AG04450 (cell line): ENCODE results near the gene SHC3. TPM values are rescaled to one million over a fixed set of nuclear protein-coding genes. Genes with fewer than 3 reads are reported as not detected.

Source experiments
- CTCF ChIA-PET: fragments of 300-600, 350-600 bp; formaldehyde crosslinking; extraction: SDS; loops from one replicate; lab custom pipeline; 2022; ENCODE audit warnings: antibody characterized with exemption, inconsistent platforms; lab: Charles Lee
- POLR2A ChIA-PET: fragments of 350-600 bp; formaldehyde crosslinking; extraction: SDS; loops from one replicate; lab custom pipeline; 2021; ENCODE audit warnings: antibody characterized with exemption, inconsistent platforms; lab: Yijun Ruan, JAX
- DNase-seq: peaks from one replicate; pipeline ENCODE4 v3.0.0-alpha.2; 2011; ENCODE audit warnings: low read depth, low spot score
- H3K27ac ChIP-seq: one replicate; pipeline ENCODE4 v1.5.1; 2012; ENCODE audit warnings: low read depth, low read length, control low read depth
- H3K27me3 ChIP-seq: one replicate; pipeline ENCODE4 v1.6.0; 2012; ENCODE audit warnings: low read length; ENCODE audit not compliant: control insufficient read depth, insufficient read depth
- H3K4me3 ChIP-seq: 2 replicates; pipeline ENCODE4 v1.5.1; 2011; ENCODE audit warnings: mild to moderate bottlenecking, low read depth, low read length, control low read depth
- H3K9me3 ChIP-seq: 2 replicates; pipeline ENCODE4 v1.5.1; 2012; ENCODE audit warnings: low read length; ENCODE audit not compliant: control insufficient read depth, insufficient read depth
- polyA plus RNA-seq: library from polyadenylated mRNA; depleted of rRNA; stranded (reverse); fragments of >200 nt; gene quantifications from 2 replicates; pipeline ENCODE4 v1.2.3, GENCODE V29; 2011
- TF ChIP-seq, protein P1 (sequence below): IDR thresholded peaks from 2 replicates; pipeline ENCODE4 v1.5.1; 2011; ENCODE audit warnings: low read depth, low read length, control low read depth, inconsistent platforms

SHC3 gene
- polyA plus RNA-seq, 1 experiment, result 4.3 TPM

DNA sequence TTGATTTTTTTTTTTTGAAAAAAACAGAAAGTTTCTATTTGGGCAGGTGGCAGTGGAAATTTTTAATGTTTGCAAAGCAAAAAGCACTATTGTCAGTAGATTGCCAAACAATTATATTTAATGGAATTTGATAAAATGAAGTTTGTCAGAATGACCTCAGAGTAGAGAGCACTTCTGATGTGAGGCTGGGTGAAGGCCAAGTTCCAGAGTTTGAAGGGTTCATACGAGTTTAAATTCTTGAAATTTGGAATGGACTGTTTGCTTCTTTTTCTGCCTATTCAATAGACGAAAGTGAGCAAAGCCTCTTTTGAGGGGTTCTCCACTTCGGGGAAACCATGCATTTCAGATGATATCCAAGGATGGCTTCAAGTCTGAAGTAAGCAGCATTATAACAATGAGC lies 7.4 kb downstream of the SHC3 start:
- ChIA-PET POLR2A (no interaction called here), CTCF (no interaction called here)
- Histone ChIP-seq H3K9me3 (no peaks in the 10 kb centered on the region), H3K27me3 (no peaks in the 10 kb centered on the region), H3K27ac (no peak overlapping the region), H3K4me3 (no peak overlapping the region)
- no peak for DNase-seq
- TF ChIP-seq, protein P1, sequence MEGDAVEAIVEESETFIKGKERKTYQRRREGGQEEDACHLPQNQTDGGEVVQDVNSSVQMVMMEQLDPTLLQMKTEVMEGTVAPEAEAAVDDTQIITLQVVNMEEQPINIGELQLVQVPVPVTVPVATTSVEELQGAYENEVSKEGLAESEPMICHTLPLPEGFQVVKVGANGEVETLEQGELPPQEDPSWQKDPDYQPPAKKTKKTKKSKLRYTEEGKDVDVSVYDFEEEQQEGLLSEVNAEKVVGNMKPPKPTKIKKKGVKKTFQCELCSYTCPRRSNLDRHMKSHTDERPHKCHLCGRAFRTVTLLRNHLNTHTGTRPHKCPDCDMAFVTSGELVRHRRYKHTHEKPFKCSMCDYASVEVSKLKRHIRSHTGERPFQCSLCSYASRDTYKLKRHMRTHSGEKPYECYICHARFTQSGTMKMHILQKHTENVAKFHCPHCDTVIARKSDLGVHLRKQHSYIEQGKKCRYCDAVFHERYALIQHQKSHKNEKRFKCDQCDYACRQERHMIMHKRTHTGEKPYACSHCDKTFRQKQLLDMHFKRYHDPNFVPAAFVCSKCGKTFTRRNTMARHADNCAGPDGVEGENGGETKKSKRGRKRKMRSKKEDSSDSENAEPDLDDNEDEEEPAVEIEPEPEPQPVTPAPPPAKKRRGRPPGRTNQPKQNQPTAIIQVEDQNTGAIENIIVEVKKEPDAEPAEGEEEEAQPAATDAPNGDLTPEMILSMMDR, result no peak

DNA sequence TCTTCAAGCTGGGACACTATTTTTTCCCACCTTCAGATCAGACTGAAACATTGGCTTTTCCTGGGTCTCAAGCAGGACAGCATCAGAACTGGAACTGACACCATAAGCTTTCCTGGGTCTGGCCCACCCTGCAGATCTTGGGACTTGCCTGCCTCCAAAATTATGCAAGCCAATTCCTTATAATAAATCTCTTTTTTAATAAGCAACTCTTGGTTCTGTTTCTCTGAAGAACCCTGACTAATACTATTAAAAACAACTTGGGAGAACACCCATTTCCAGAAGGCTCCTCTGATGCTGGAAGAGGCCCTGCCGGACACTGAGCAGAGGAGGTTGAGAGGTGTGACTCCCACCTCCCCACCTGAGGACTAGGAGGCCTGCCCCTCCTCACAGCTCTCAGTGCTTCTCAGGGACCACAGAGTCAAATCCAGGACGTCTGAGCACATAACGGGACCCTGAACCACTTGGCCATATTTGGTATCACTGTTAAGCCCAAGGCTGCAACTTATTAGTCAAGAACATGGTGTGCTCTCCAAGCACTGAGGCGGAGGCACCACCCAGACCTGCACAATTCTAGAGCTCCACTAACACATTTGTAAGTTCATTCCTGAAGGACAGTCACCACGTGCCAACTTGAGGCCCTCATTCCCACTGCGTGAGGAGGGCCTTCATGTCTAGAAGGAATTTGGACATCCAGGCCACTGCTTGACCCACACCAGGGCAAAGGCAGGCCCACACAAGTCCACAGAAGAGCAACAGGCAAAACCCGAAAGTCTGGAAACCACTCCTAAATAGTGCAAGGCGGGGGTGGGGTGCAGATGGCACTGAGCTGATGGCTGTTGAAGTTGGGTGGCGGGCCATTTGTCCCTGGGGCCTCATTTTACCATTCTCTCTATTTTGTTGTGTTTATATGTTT lies 9.5 kb downstream of the SHC3 start:
- POLR2A ChIA-PET, result no interaction called here
- Histone ChIP-seq H3K27ac (no peak overlapping the region), H3K4me3 (no peak overlapping the region), H3K9me3 (no peaks in the 10 kb centered on the region), H3K27me3 (no peaks in the 10 kb centered on the region)
- DNase-seq, result no peak
- TF ChIP-seq, protein P1, result no peak
- CTCF ChIA-PET, result no interaction called here

DNA sequence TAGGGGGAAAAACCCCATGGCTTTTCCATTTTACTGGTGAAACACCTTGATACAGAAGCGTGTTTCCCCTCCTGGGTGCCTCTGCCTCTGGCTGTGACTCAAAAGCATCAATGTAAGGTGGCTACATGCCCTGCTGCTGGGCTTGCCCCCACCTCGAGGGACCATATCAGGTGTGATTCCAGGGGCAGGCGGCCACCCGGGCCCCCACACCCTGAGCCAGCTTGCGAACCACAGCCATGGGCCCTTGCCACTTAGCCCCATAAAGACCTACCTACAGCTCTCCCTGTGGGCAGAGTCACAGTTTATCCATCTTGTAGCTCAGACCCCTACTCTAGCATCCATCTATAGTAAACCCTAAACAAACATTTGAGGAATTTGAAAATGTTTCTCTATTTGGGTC lies 10.8 kb downstream of the SHC3 start:
- DNase-seq, result no peak
- H3K27me3 ChIP-seq, result no peaks in the 10 kb centered on the region
- H3K4me3 ChIP-seq, result no peak overlapping the region
- H3K9me3 ChIP-seq, result no peaks in the 10 kb centered on the region
- no peak overlapping the region for H3K27ac ChIP-seq
- POLR2A ChIA-PET, result no interaction called here
- TF ChIP-seq, protein P1, result no peak
- CTCF ChIA-PET, result no interaction called here

DNA sequence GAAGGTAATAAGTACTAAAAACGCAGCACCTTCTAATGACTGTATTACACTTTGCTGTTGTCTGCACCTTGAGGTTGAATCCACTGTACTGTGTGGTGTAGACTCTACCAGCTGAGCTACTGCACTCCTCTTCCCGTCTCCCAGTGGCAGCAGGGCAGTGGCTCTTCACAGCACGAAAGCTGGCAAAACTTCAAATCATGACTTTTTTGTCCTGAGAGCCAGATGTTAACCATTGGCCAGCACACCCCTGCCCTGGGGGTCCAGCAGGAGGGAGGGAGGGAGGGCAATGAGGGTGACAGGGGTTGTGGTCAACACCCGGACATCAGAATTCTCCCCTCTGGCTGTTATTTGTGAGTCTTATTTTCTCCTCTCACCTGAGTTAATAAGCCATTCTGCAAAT lies 11.8 kb downstream of the SHC3 start:
- no peak for DNase-seq
- H3K4me3 ChIP-seq, result no peak overlapping the region
- H3K27me3 ChIP-seq, result no peaks in the 10 kb centered on the region
- TF ChIP-seq, protein P1, result no peak
- no peak overlapping the region for H3K27ac ChIP-seq
- POLR2A ChIA-PET, result no interaction called here
- no peaks in the 10 kb centered on the region for H3K9me3 ChIP-seq
- CTCF ChIA-PET, result no interaction called here

DNA sequence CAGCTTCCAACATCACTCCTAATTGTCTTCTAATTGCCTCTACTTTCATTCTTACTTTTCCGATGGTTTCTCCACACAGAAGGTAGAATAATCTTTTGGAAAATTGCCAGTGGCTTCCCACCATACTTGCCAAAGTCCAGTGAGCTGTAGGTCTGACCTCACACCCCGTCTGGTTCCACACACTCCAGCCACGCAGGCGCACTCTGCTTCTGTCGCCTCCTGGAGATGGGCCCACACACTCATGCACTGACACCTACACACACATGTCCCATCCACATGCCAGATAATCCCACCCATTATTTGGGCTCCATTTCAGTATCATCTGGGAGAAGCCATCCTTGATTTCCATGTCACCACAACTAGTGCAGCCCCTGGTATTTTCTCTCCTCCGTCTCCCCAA lies 12.7 kb downstream of the SHC3 start:
- Histone ChIP-seq H3K9me3 (no peaks in the 10 kb centered on the region), H3K27ac (no peak overlapping the region), H3K27me3 (no peaks in the 10 kb centered on the region), H3K4me3 (no peak overlapping the region)
- POLR2A ChIA-PET, result no interaction called here
- DNase-seq, result no peak
- TF ChIP-seq, protein P1, result no peak
- CTCF ChIA-PET, result no interaction called here
